Transverse colon (tissue), 4 donors: ENCODE measurements around the gene MGST2.

Source experiments
- CTCF ChIP-seq, 5 experiments: fragments of 200-600 bp in 3 of 5; fragments of 450-650 bp in 2 of 5; sonication (generic) in 3 of 5; IDR thresholded peaks; 1 replicate in 2 of 5; 2 replicates in 3 of 5; pipeline ENCODE4 v1.5.1; 2016 to 2017; ENCODE audit warnings: antibody characterized with exemption in 5 of 5, inconsistent platforms in 3 of 5, mild to moderate bottlenecking in 2 of 5, moderate library complexity in 1 of 5
- EP300 ChIP-seq: sonication (generic); formaldehyde crosslinking; IDR thresholded peaks from one replicate; pipeline ENCODE4 v1.6.1; 2017; ENCODE audit warnings: antibody characterized with exemption, low read depth
- POLR2A ChIP-seq: fragments of 450-650 bp; IDR thresholded peaks from one replicate; pipeline ENCODE4 v1.6.1; 2016; ENCODE audit warnings: antibody characterized with exemption, mild to moderate bottlenecking, moderate library complexity
- POLR2AphosphoS5 ChIP-seq, 3 donors: sonication (generic); formaldehyde crosslinking; IDR thresholded peaks; one replicate each; pipeline ENCODE4 v1.6.1; 2016; ENCODE audit warnings: antibody characterized with exemption in 3 of 3

GRCh38 chr4:139624441-139625092 lies 41.1 kb upstream of the MGST2 start:
- TF ChIP-seq CTCF (IDR thresholded peaks at IDR 0.05): no peak
- TF ChIP-seq POLR2AphosphoS5 (IDR thresholded peaks at IDR 0.05): no peak
- no peak for TF ChIP-seq POLR2A
- no peak for TF ChIP-seq EP300
